ENCODE results near the gene SCAF11. TPM values are rescaled to one million over a fixed set of nuclear protein-coding genes. Genes with fewer than 3 reads are reported as not detected.

The SCAF11 gene
- total and polyA plus RNA-seq, 9 donors, result 30.8 to 149 (median 94.1) TPM

GRCh38 chr12:45872446-45872845 is 117.9 kb downstream of the SCAF11 start:
- TF ChIP-seq POLR2A (IDR thresholded peaks at IDR 0.05), result no peak
- no peak for TF ChIP-seq EP300 (IDR thresholded peaks at IDR 0.05)
- TF ChIP-seq CTCF (IDR thresholded peaks at IDR 0.05), result no peak
- H3K27ac ChIP-seq, result no peak overlapping the region
- WGBS, 3 donors, result 46 to 72% (median 61%) methylated on average over 7 of the region's 7 CpGs
- no peaks in the 10 kb centered on the region for H3K27me3 ChIP-seq
- no peaks in the 10 kb centered on the region for H3K36me3 ChIP-seq
- peaks cover 2% of the 10 kb centered on the region for H3K4me1 ChIP-seq (ENCODE audit: insufficient read depth)
- intact Hi-C loops (cut with DNase I), result no loop called here
- no peaks in the 10 kb centered on the region for H3K9me3 ChIP-seq
- no peak for DNase-seq
- no peak overlapping the region for H3K4me3 ChIP-seq

Small RNAs within 50 kb of the gene (small RNA-seq; reads per million reads assigned to genes)
- gene RN7SL246P, result not detected
